ENCODE data around the gene CCDC7.

- TF ChIP-seq GATA3 (IDR thresholded peaks at IDR 0.05; ENCODE audit: low read depth, low read length): no peak
- no peak for TF ChIP-seq GATA2 (IDR thresholded peaks at IDR 0.05; ENCODE audit: low read depth, low read length)
Observed at GRCh38 chr10:32687116-32687515, 241.2 kb downstream of the CCDC7 start.

Data from SH-SY5Y (cell line).